Bronchial epithelial cell (primary cell): ENCODE measurements around the gene LBX1. TPM values are rescaled to one million over a fixed set of nuclear protein-coding genes. Genes with fewer than 3 reads are reported as not detected.
"Not testable (repeated sequence)": the region's sequence is repeated elsewhere in the genome, so short reads cannot be mapped to it uniquely, and the experiment has no call there.

ENCODE experiments used
- DNase-seq: peaks from one replicate; pipeline ENCODE4 v3.0.0-alpha.2; 2010; ENCODE audit warnings: low read depth
- FAIRE-seq: peaks from 2 replicates; lab custom pipeline; 2011; peaks lifted over from hg19 to GRCh38; lab: Jason Lieb, UNC
- H3K27me3 ChIP-seq: 2 replicates; pipeline ENCODE4 v1.5.1; 2011; ENCODE audit warnings: low read length; ENCODE audit not compliant: control insufficient read depth, insufficient read depth
- H3K36me3 ChIP-seq: 2 replicates; pipeline ENCODE4 v1.5.1; 2011; ENCODE audit warnings: low read length; ENCODE audit not compliant: control insufficient read depth, insufficient read depth
- H3K4me3 ChIP-seq: 2 replicates; pipeline ENCODE4 v1.5.1; 2011; ENCODE audit warnings: mild to moderate bottlenecking, low read depth, low read length, control low read depth
- CTCF ChIP-seq: IDR thresholded peaks from 2 replicates; pipeline ENCODE4 v1.5.1; 2011; ENCODE audit warnings: mild to moderate bottlenecking, moderate library complexity, low read length, control low read depth, inconsistent platforms; ENCODE audit not compliant: insufficient read depth, severe bottlenecking
- total RNA-seq: library from RNA; depleted of rRNA; stranded (reverse); fragments of >200 nt; gene quantifications from 2 replicates; pipeline ENCODE4 v1.2.1, GENCODE V29; 2014

Gene LBX1
- total RNA-seq, 1 donor from 2014 or later = not detected

- Histone ChIP-seq H3K4me3 (no peak overlapping the region), H3K27me3 (peaks cover 70% of the 10 kb centered on the region), H3K36me3 (no peaks in the 10 kb centered on the region)
- FAIRE-seq = no peak
- no peak for DNase-seq
- no peak for TF ChIP-seq CTCF
Measured at GRCh38 chr10:101215397-101216206, 13.7 kb downstream of the LBX1 start.

- peak; percentile 95 for TF ChIP-seq CTCF
- FAIRE-seq = no peak
- H3K36me3 ChIP-seq = no peaks in the 10 kb centered on the region
- no peak overlapping the region for H3K4me3 ChIP-seq
- peak; percentile 27 for DNase-seq
- peaks cover 65% of the 10 kb centered on the region for H3K27me3 ChIP-seq
Measured at GRCh38 chr10:101214446-101215396, 14.5 kb downstream of the LBX1 start.

- DNase-seq (no peak), FAIRE-seq (peak; percentile 68)
- Histone ChIP-seq H3K36me3 (no peaks in the 10 kb centered on the region), H3K27me3 (peaks cover 23% of the 10 kb centered on the region), H3K4me3 (no peak overlapping the region)
- no peak for TF ChIP-seq CTCF
Measured at GRCh38 chr10:101208543-101208942, 20.7 kb downstream of the LBX1 start.

- no peak for TF ChIP-seq CTCF
- Histone ChIP-seq H3K27me3 (peaks cover 20% of the 10 kb centered on the region), H3K4me3 (no peak overlapping the region), H3K36me3 (no peaks in the 10 kb centered on the region)
- DNase-seq = no peak
- FAIRE-seq = no peak
Measured at GRCh38 chr10:101207026-101207425, 22.2 kb downstream of the LBX1 start.

GRCh38 chr10:101202667-101203066 lies 26.6 kb downstream of the LBX1 start:
- DNase-seq, H3K27me3 ChIP-seq, H3K4me3 ChIP-seq, H3K36me3 ChIP-seq, FAIRE-seq: not testable (repeated sequence)

- not testable (repeated sequence) for H3K4me3 ChIP-seq, FAIRE-seq, H3K36me3 ChIP-seq, DNase-seq
- H3K27me3 ChIP-seq = peaks cover 11% of the 10 kb centered on the region
Measured at GRCh38 chr10:101198326-101198977, 30.8 kb downstream of the LBX1 start.
